Breast epithelium (tissue), 4 donors: ENCODE results near the gene KRT10. TPM values are rescaled to one million over a fixed set of nuclear protein-coding genes. Genes with fewer than 3 reads are reported as not detected.
A peak's percentile ranks its signal among the peaks of the same experiment; 100 is the strongest.

ENCODE experiments used
- DNase-seq, 2 donors: peaks; one replicate each; pipeline ENCODE4 v3.0.0-alpha.2; 2019; ENCODE audit warnings: low spot score in 2 of 2
- H3K27ac ChIP-seq, 2 donors: fragments of 200-600 bp; sonication (generic) in 1 of 2; one replicate each; pipeline ENCODE4 v1.5.1; 2016 to 2019; ENCODE audit warnings: mild to moderate bottlenecking in 1 of 2
- H3K27me3 ChIP-seq, 2 donors: fragments of 200-600 bp; sonication (generic) in 1 of 2; one replicate each; pipeline versions ENCODE4 v1.5.1 to v1.6.0; 2017 to 2019; ENCODE audit warnings: control low read depth in 1 of 2, mild to moderate bottlenecking in 1 of 2
- H3K36me3 ChIP-seq: fragments of 200-600 bp; one replicate; pipeline ENCODE4 v1.5.1; 2019
- H3K4me1 ChIP-seq, 2 donors: fragments of 200-600 bp; sonication (generic); one replicate each; pipeline ENCODE4 v1.5.1; 2016 to 2019; ENCODE audit warnings: control low read depth in 1 of 2
- H3K4me3 ChIP-seq, 3 donors: fragments of 200-600 bp; sonication (generic); 1 replicate in 2 of 3; 2 replicates in 1 of 3; pipeline ENCODE4 v1.5.1; 2016 to 2019; ENCODE audit warnings: mild to moderate bottlenecking in 3 of 3, moderate library complexity in 2 of 3
- H3K9me3 ChIP-seq, 2 donors: fragments of 200-600 bp; sonication (generic) in 1 of 2; one replicate each; pipeline ENCODE4 v1.5.1; 2016 to 2019; ENCODE audit warnings: control low read depth in 1 of 2
- CTCF ChIP-seq, 3 donors: fragments of 450-650 bp; IDR thresholded peaks; one replicate each; pipeline ENCODE4 v1.5.1; 2016 to 2017; ENCODE audit warnings: antibody characterized with exemption in 3 of 3, mild to moderate bottlenecking in 3 of 3, moderate library complexity in 3 of 3
- POLR2A ChIP-seq: fragments of 450-650 bp; IDR thresholded peaks from one replicate; pipeline ENCODE4 v1.6.1; 2016; ENCODE audit warnings: antibody characterized with exemption, mild to moderate bottlenecking, moderate library complexity
- POLR2AphosphoS5 ChIP-seq, 3 donors: sonication (generic); formaldehyde crosslinking; IDR thresholded peaks; one replicate each; pipeline ENCODE4 v1.6.1; 2017; ENCODE audit warnings: antibody characterized with exemption in 3 of 3
- intact Hi-C: fragments of 100-400 bp; cut with DNase I; formaldehyde crosslinking; loops from one replicate; pipeline ENCODE4 v1.15.1; 2023; ENCODE audit warnings: low total_unique reads
- total RNA-seq, 3 donors: library from RNA; depleted of rRNA; stranded (reverse); fragments of >200 nt; gene quantifications; one replicate each; pipeline ENCODE4 v1.1.0, GENCODE V29; 2016

The KRT10 gene
- total RNA-seq, 3 donors from 2014 or later = 6.2 to 14.7 (median 7.6) TPM

DNA sequence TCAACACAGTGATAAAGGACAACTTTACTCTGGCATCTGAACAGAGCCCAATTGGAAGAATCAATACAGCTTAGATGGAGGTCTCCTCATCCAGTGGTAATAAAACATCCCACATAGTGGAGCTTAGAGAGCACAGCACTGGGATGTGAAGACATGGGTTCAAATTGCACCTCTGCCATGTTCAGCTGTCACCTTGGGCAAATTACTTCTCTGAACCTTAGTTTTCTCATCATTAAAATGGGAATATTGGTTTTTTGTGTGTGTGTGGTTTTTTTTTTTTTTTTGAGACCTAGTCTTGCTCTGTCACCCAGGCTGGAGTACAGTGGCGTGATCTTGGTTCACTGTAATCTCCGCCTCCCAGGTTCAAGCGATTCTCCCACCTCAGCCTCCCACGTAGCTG, 13.6 kb upstream of the KRT10 start:
- Histone ChIP-seq H3K27ac (no peak overlapping the region), H3K4me3 (no peak overlapping the region), H3K36me3 (no peaks in the 10 kb centered on the region), H3K9me3 (no peaks in the 10 kb centered on the region), H3K27me3 (no peaks in the 10 kb centered on the region), H3K4me1 (no peaks in the 10 kb centered on the region)
- no peak for DNase-seq
- TF ChIP-seq POLR2AphosphoS5 (IDR thresholded peaks at IDR 0.05) = no peak
- TF ChIP-seq CTCF (IDR thresholded peaks at IDR 0.05) = no peak
- no peak for TF ChIP-seq POLR2A
- intact Hi-C loops = no loop called here

GRCh38 chr17:40833882-40834281, 11.5 kb upstream of the KRT10 start:
- Histone ChIP-seq H3K27me3 (no peaks in the 10 kb centered on the region), H3K4me3 (no peak overlapping the region), H3K4me1 (no peaks in the 10 kb centered on the region), H3K27ac (no peak overlapping the region), H3K36me3 (no peaks in the 10 kb centered on the region), H3K9me3 (no peaks in the 10 kb centered on the region)
- intact Hi-C loops = no loop called here
- TF ChIP-seq CTCF (IDR thresholded peaks at IDR 0.05) = no peak
- no peak for DNase-seq

DNA sequence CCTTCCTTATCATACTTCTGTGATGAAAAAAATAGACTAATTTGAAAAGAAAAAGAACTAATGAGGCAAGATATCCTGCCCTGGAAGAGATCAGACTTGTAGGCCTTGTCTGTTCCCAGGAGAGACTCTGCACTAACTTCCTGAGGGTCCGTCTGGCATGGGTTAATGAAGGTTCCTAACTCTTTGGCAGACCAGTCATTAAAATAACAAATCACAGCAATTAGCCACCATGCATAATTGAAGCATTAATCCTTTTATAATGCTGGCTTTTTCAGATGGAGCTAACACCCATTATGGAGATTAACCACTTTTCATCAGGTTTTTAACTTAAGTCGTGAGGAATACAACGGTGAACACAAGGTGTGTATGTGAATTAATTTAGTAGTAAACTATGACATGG, 10.4 kb upstream of the KRT10 start:
- no peak for TF ChIP-seq CTCF (IDR thresholded peaks at IDR 0.05)
- no peak for TF ChIP-seq POLR2AphosphoS5 (IDR thresholded peaks at IDR 0.05)
- TF ChIP-seq POLR2A = no peak
- no peak overlapping the region for H3K4me3 ChIP-seq
- no peaks in the 10 kb centered on the region for H3K27me3 ChIP-seq
- intact Hi-C loops = no loop called here
- no peaks in the 10 kb centered on the region for H3K9me3 ChIP-seq
- H3K36me3 ChIP-seq = no peaks in the 10 kb centered on the region
- no peaks in the 10 kb centered on the region for H3K4me1 ChIP-seq
- DNase-seq = no peak
- H3K27ac ChIP-seq = no peak overlapping the region

DNA sequence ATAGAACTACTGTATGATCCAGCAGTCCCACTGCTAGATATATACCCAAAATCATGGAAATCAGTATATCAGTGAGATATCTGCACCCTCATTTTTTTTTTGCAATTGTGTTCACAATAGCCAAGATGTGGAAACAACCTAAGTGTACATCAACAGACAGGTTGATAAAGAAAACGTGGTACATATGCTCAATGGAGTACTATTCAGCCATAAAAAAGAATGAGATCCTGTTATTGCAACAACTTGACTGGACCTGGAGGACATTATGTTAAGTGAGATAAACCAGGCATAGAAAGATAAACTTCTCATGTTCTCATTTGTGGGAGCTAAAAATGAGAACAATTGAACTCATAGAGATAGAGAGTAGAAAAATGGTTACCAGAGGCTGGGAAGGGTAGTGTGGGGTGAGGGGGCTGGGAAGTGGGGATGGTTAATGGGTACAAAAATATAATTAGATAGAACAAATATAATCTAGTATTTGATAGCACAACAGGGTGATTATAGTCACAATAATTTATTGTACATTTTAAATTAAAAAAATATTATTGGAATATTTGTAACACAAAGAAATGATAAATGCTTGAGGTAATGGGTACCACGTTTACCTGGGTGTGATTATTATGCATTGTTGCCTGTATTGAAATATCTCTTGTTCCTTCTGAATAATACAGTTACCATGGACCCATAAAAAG, 7.8 kb upstream of the KRT10 start:
- intact Hi-C loops = no loop called here
- DNase-seq = no peak
- Histone ChIP-seq H3K27ac (no peak overlapping the region), H3K36me3 (no peaks in the 10 kb centered on the region), H3K27me3 (no peaks in the 10 kb centered on the region), H3K4me3 (no peak overlapping the region), H3K4me1 (no peaks in the 10 kb centered on the region), H3K9me3 (no peaks in the 10 kb centered on the region)
- no peak for TF ChIP-seq CTCF (IDR thresholded peaks at IDR 0.05)
- TF ChIP-seq POLR2A = no peak
- TF ChIP-seq POLR2AphosphoS5 (IDR thresholded peaks at IDR 0.05) = no peak

DNA sequence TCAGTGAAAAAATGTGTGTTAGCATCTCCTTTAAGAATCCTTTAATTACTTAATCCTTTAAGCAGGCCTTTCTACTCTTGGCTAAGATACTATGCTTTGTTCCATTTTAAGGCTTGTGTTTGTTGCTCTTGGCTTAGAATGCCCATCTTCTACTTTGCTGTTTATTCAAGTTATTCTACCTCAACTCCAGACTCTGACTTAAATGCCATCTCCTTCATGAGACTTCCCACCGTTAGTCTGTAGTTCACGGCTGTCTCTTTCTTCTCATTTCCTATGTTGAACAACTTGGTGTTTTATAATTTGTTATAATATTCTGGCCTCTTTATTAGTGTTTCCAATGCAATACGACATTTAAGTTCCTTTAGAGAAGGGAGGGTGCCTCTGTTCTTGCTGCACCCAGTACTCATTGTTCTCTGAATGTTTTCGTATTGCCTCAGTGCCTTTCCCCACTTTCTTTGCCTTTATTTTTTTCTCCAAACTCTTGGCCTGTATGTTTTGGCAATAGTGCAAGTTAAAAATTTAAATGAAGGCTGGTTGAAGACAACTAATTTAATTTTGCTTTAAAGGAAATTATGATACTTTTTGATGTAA, 6.1 kb upstream of the KRT10 start:
- TF ChIP-seq POLR2A (no peak), CTCF (IDR thresholded peaks at IDR 0.05) (no peak), POLR2AphosphoS5 (IDR thresholded peaks at IDR 0.05) (no peak)
- Histone ChIP-seq H3K9me3 (no peaks in the 10 kb centered on the region), H3K27ac (peak overlapping the region in 1 of 2 donors; percentile 61), H3K4me3 (no peak overlapping the region), H3K36me3 (no peaks in the 10 kb centered on the region), H3K27me3 (no peaks in the 10 kb centered on the region), H3K4me1 (no peaks in the 10 kb centered on the region)
- DNase-seq = no peak
- intact Hi-C loops = no loop called here
